Measurements from ENCODE around the gene IFIT1B.
"Not testable (repeated sequence)": the region's sequence is repeated elsewhere in the genome, so short reads cannot be mapped to it uniquely, and the experiment has no call there.

Gene IFIT1B

GRCh38 chr10:89350631-89351315 lies 27.1 kb upstream of the IFIT1B start:
- DNase-seq = not testable (repeated sequence)

DNA sequence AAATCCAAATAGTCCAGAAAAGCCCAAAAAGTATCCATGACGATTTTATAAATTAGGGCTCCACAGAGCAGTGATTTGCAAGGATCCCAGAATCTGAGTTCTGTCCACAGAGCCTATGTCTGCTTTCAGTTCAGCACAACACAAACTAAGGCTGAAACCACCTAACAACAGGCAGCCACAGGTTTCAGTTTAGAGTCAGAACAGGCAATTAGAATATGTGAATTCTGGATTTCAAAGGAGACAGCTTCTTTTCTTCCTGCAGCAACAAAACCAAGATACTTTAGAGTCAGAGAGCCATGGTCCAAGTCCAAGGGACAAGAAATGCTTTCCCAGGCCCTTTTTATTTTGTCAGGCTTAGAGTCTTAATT lies 26.5 kb upstream of the IFIT1B start:
- DNase-seq = no peak

DNA sequence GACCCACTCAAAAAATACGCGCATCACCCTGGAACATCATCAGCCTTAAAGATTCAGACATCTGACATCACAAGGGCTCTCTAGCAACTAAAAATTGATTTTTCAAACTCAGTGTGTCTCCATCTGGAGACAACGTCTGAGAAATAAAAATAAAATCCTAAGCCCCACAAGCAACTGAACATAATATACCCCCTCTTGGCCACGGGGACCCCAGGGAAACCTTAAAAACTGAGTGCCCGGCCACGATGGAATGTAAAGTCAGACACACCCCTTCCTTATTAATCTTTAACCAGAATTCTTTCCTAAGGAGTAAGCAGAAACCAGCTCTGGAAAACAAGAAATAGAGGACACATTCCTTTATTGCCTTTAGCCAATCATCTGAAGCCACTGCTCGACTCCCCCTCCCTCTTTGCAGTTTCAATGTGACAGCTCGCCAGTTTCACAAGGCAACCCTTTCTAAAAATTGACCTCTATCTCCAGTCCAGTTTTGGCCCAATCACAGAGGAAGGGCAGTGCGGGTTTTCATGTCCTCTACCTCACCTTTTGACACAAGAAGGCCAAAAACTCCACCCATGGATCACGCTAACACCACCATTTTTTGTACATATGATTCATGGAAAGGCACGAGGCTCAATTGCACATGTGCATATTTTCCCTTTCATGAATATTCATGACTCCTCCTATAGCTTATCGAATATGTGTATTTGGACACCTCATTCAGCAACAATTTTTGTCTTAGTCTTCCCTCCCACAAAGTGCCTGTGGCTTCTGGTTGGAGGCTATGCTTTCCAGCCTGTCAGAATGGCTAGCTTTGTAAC lies 25.9 kb upstream of the IFIT1B start:
- DNase-seq = no peak

GRCh38 chr10:89352802-89353201 lies 25.1 kb upstream of the IFIT1B start:
- DNase-seq = no peak

GRCh38 chr10:89355394-89355931 lies 22.4 kb upstream of the IFIT1B start:
- DNase-seq = no peak

DNA sequence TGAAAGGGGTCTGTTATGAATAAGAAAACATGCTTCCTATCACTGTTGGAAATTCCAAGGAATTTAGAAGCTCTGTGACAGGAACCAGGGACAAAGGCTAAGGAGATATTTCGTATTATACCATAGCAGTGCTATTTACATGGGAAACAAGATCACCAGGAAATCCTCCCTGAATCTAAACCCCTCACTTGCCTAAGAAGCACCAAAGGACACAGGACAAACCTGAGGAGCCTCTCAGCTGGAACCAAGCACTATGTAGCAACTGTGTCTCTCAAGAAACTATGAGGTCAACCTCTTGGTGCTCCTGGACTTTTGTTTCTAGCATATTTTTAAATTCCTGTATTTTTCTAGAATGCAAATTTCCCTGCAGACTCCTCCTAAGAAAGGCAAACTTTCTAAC lies 20.8 kb upstream of the IFIT1B start:
- DNase-seq = no peak

DNA sequence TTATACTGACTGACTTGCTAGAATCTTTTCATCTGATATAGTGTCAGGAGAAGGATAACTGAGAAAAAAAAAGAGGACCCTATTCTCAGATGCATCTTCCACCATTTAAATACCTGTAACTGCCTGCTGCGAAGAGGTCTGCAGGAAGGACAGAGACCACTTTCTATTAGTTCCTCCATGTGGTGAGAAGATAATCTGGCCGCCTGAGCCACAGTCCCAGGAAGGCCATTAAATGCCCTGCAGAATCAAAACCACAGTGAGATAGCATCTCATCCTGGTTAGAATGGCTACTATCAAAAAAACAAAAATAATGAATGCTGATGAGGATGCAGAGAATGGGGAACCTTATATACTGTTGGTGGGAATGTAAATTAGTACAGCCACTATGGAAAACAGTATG lies 19.9 kb upstream of the IFIT1B start:
- DNase-seq = no peak

- no peak for DNase-seq
Measured at GRCh38 chr10:89360157-89360556, 17.7 kb upstream of the IFIT1B start.

DNA sequence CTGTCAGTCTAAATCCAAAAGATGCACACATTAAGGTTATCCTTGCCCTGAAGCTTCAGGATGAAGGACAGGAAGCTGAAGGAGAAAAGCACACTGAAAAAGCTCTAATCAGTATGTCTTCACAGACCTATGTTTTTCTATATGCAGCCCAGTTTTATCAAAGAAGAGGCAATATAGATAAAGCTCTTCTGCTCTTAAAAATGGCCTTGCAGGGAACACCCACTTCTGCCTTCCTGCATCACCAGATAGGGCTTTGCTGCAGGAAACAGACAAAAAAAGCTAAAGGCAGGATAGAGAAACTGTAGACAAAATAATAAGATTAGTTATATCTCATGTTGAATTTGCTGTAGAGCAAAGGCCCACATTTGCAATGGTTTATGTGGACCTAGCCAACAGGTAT lies 14.9 kb upstream of the IFIT1B start:
- DNase-seq = no peak

- DNase-seq = no peak
Measured at GRCh38 chr10:89363729-89364442, 14.0 kb upstream of the IFIT1B start.

DNA sequence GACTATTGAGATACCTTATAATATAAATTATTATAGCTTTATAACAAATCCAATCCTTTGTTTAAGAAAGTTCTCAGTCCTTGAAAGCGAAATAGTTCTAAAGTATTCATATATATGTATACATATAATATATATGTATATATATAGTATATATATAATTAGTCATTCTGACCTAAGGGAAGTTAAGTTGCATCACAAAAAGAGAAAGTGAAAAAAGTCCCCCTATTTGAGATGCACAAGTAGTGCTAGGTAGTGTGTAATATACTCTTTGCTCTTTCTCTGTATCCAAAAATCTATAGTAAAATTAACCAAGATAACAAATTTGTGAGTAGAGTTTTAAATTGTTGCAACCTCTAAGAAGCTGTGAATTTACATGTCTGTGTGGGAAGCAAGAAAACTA lies 13.3 kb upstream of the IFIT1B start:
- no peak for DNase-seq

- DNase-seq = no peak
Measured at GRCh38 chr10:89367529-89367928, 10.3 kb upstream of the IFIT1B start.

DNA sequence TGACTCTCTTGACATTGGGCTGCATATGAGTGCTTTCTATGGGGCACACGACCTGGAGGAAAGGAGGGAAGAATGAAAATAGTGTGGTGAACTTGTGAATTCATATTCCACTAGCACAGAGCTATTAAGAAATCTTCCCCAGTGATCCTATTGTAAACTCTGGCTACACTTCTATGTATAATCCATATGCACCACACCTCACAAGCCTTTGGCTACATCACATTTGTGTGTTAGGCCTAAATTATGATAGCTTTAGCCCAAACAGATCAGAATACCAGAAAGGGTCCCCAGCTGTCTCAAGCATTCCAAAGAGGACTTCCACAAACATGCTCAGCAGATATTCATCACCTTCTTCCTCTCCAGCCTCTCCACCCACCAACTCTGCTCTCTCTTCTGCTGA lies 9.7 kb upstream of the IFIT1B start:
- DNase-seq = no peak

GRCh38 chr10:89369156-89370105 lies 8.4 kb upstream of the IFIT1B start:
- DNase-seq = no peak

GRCh38 chr10:89371079-89371478 lies 6.8 kb upstream of the IFIT1B start:
- no peak for DNase-seq

DNA sequence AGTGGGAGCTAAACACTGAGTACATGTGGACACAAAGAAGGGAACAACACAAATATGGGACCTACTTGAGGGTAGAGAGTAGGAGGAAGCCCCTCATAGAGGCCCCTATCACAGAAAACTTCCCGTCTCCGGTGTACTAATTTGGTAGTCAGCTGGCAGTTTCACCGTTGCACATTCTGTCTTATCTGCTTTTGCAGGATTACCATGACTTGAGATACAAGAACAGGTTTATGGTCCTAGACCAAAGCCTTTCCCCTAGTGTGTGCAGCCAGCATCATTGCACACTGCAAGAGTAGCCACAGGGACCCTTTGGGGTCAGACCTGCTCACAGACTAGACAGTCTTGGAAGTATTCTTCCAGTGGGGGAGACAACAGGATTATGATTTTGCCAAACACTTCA lies 5.9 kb upstream of the IFIT1B start:
- DNase-seq = no peak

DNA sequence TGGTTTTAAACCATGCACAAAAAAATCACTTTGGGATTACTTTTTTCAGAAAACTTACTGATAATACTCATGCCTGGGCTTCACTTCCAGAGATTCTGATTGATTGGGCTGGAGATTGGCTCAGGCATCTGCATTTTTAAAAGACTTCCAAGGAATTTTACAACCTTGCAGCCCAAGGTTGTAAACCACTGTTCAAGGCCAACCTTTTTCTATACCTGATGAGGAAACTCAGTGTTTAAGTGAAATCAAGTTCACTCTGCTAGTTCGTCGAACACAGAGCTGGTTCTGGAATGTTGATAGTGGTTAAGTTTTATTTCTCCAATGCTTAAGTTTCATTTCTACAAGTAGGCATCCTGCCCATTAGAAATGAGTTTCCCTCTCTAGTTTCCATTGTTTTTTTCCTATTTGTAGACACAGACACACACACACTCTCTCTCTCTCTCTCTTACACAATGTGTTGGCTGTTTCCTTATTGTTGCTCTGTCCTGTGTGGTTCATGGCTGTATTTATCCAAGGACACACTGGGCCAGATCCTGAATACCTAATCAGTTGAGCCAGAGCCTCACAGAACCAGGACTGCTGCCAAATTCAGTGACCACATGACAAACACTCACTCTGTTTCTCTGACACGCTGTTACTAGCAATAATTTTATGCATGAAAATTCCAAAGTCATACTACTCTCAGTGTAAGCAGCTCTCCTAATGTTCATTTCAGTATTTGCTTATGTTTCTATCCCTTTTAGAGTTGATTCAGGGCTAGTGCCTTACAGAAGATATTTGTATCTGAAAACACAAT lies 3.7 kb upstream of the IFIT1B start:
- no peak for DNase-seq

- no peak for DNase-seq
Measured at GRCh38 chr10:89374713-89375141, 3.1 kb upstream of the IFIT1B start.

DNA sequence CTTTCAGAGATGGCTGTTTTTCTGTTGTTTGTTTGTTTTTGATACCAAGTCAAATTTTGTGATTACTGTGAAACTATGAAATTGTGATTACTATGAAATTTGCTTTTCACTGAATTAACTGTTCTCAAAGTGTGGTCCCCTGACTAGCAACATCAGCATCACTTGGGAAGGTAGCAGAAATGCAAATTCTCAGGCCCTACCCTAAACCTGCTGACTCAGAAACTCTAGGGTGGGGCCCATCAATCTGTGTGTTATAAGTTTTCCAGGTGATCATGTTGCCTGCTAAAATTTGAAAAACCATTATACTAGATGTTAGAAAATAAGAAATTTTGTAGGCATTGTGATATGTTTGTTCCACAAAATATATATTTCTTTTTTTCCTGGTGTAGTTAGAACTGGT lies 1.2 kb downstream of the IFIT1B start:
- no peak for DNase-seq

GRCh38 chr10:89382757-89383156 lies 4.9 kb downstream of the IFIT1B start:
- no peak for DNase-seq

GRCh38 chr10:89384474-89385340 lies 6.9 kb downstream of the IFIT1B start:
- DNase-seq = no peak
